ENCODE measurements around the gene BOLL.
"Not testable (repeated sequence)": the region's sequence is repeated elsewhere in the genome, so short reads cannot be mapped to it uniquely, and the experiment has no call there.

Gene BOLL

GRCh38 chr2:197795277-197795676 is 10.2 kb upstream of the BOLL start:
- DNase-seq = no peak

GRCh38 chr2:197793456-197793855 is 8.3 kb upstream of the BOLL start:
- DNase-seq = no peak

GRCh38 chr2:197786010-197786877 is 1.1 kb upstream of the BOLL start:
- DNase-seq = peak; percentile 71

GRCh38 chr2:197782126-197782525 is 3.0 kb downstream of the BOLL start:
- no peak for DNase-seq

- no peak for DNase-seq
Measured at GRCh38 chr2:197779261-197779660, 5.9 kb downstream of the BOLL start.

- no peak for DNase-seq
Measured at GRCh38 chr2:197777823-197778407, 7.2 kb downstream of the BOLL start.

GRCh38 chr2:197760293-197760657 is 24.8 kb downstream of the BOLL start:
- no peak for DNase-seq

- DNase-seq = no peak
Measured at GRCh38 chr2:197759625-197760292, 25.4 kb downstream of the BOLL start.

GRCh38 chr2:197759013-197759412 is 26.1 kb downstream of the BOLL start:
- DNase-seq = no peak

- no peak for DNase-seq
Measured at GRCh38 chr2:197740200-197740599, 44.9 kb downstream of the BOLL start.

- DNase-seq = not testable (repeated sequence)
Measured at GRCh38 chr2:197728555-197729544, 56.3 kb downstream of the BOLL start.

- DNase-seq = no peak
Measured at GRCh38 chr2:197727011-197727410, 58.1 kb downstream of the BOLL start.

- DNase-seq = no peak
Measured at GRCh38 chr2:197717863-197718262, 67.3 kb downstream of the BOLL start.

GRCh38 chr2:197713271-197713670 is 71.8 kb downstream of the BOLL start:
- DNase-seq = no peak

- no peak for DNase-seq
Measured at GRCh38 chr2:197711578-197711977, 73.5 kb downstream of the BOLL start.

- no peak for DNase-seq
Measured at GRCh38 chr2:197710424-197711042, 74.6 kb downstream of the BOLL start.

GRCh38 chr2:197709140-197709539 is 76.0 kb downstream of the BOLL start:
- not testable (repeated sequence) for DNase-seq

GRCh38 chr2:197708331-197708730 is 76.8 kb downstream of the BOLL start:
- DNase-seq = no peak

- DNase-seq = no peak
Measured at GRCh38 chr2:197707316-197708213, 77.6 kb downstream of the BOLL start.

- no peak for DNase-seq
Measured at GRCh38 chr2:197706839-197707207, 78.3 kb downstream of the BOLL start.

Measured in activated naive CD4-positive, alpha-beta T cell treated with anti-CD3 and anti-CD28 coated beads, Interleukin-2, amount 50 U/mL, for 16 hours (primary cell).